WTC11 (cell line): ENCODE results near the gene ACTMAP.
"Not testable (repeated sequence)": the region's sequence is repeated elsewhere in the genome, so short reads cannot be mapped to it uniquely, and the experiment has no call there.

Experiments
- ATF1 ChIP-seq: sonication (generic); formaldehyde crosslinking; IDR thresholded peaks from 2 replicates; pipeline ENCODE4 v1.8.1; 2023; ENCODE audit warnings: mild to moderate bottlenecking, moderate library complexity, missing genetic modification reagents
- CREB1 ChIP-seq: sonication (generic); formaldehyde crosslinking; IDR thresholded peaks from 2 replicates; pipeline ENCODE4 v1.8.0; 2023; ENCODE audit warnings: mild to moderate bottlenecking, missing genetic modification reagents
- CREM ChIP-seq: sonication (generic); formaldehyde crosslinking; IDR thresholded peaks from 2 replicates; pipeline ENCODE4 v1.8.1; 2022; ENCODE audit warnings: mild to moderate bottlenecking, missing genetic modification reagents, moderate library complexity
- ERG ChIP-seq: fragments of 250-450 bp; sonication (Bioruptor Pico); IDR thresholded peaks from 2 replicates; pipeline ENCODE4 v1.8.0; 2021; ENCODE audit warnings: mild to moderate bottlenecking
- GRHL2 ChIP-seq: fragments of 250-450 bp; sonication (Bioruptor Pico); IDR thresholded peaks from 2 replicates; pipeline ENCODE4 v1.8.0; 2022; ENCODE audit warnings: mild to moderate bottlenecking, moderate library complexity; ENCODE audit not compliant: insufficient replicate concordance, severe bottlenecking
- MAX ChIP-seq: sonication (generic); formaldehyde crosslinking; IDR thresholded peaks from 2 replicates; pipeline ENCODE4 v1.8.0; 2022; ENCODE audit warnings: mild to moderate bottlenecking, missing genetic modification reagents
- MYBL2 ChIP-seq: sonication (generic); formaldehyde crosslinking; IDR thresholded peaks from 2 replicates; pipeline ENCODE4 v1.8.1; 2023; ENCODE audit warnings: mild to moderate bottlenecking, moderate library complexity, missing genetic modification reagents
- PRDM15 ChIP-seq: sonication (generic); formaldehyde crosslinking; IDR thresholded peaks from 2 replicates; pipeline ENCODE4 v1.8.0; 2022; ENCODE audit warnings: missing genetic modification reagents
- PRRX2 ChIP-seq: fragments of 250-450 bp; sonication (Bioruptor Pico); IDR thresholded peaks from 2 replicates; pipeline ENCODE4 v1.8.0; 2021; ENCODE audit warnings: mild to moderate bottlenecking
- TEAD1 ChIP-seq: sonication (generic); formaldehyde crosslinking; IDR thresholded peaks from 2 replicates; pipeline ENCODE4 v1.8.0; 2022; ENCODE audit warnings: mild to moderate bottlenecking, missing genetic modification reagents
- TF ChIP-seq, protein P1 (sequence below): fragments of 200-600 bp; IDR thresholded peaks from 2 replicates; pipeline ENCODE4 v1.8.0; 2022; ENCODE audit warnings: antibody characterized with exemption
- TF ChIP-seq, protein P2 (sequence below): sonication (generic); formaldehyde crosslinking; IDR thresholded peaks from 2 replicates; pipeline ENCODE4 v1.8.1; 2023; ENCODE audit warnings: mild to moderate bottlenecking, missing genetic modification reagents
- TF ChIP-seq, protein P3 (sequence below): sonication (generic); formaldehyde crosslinking; IDR thresholded peaks from 2 replicates; pipeline ENCODE4 v1.8.0; 2023; ENCODE audit warnings: missing genetic modification reagents, mild to moderate bottlenecking, borderline replicate concordance
- TF ChIP-seq, protein P4 (sequence below): sonication (generic); formaldehyde crosslinking; conservative IDR thresholded peaks from 2 replicates; pipeline ENCODE4 v1.8.1; 2022; ENCODE audit warnings: mild to moderate bottlenecking, missing genetic modification reagents

DNA sequence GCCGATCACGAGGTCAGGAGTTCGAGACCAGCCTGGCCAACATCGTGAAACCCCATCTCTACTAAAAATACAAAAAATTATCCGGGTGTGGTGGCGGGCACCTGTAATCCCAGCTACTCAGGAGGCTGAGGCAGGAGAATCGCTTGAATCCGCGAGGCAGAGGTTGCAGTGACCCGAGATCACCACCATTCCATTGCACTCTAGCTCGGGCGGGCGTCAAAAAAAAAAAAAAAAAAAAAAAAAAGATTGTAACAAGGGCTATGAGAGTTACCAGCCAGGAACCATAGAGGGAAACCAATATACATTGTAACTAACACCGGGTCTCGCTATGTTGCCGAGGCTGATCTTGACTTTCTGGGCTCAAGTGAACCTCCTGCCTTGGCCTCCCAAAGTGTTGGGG is 18.0 kb downstream of the ACTMAP start:
- not testable (repeated sequence) for TF ChIP-seq GRHL2; TEAD1 (CRISPR knock-in tag); CREB1; PRDM15 (CRISPR knock-in tag); PRRX2 (CRISPR knock-in tag); ATF1 (CRISPR knock-in tag); MYBL2; MAX (CRISPR knock-in tag); CREM (CRISPR knock-in tag); ERG (CRISPR knock-in tag)
- TF ChIP-seq, protein P1, sequence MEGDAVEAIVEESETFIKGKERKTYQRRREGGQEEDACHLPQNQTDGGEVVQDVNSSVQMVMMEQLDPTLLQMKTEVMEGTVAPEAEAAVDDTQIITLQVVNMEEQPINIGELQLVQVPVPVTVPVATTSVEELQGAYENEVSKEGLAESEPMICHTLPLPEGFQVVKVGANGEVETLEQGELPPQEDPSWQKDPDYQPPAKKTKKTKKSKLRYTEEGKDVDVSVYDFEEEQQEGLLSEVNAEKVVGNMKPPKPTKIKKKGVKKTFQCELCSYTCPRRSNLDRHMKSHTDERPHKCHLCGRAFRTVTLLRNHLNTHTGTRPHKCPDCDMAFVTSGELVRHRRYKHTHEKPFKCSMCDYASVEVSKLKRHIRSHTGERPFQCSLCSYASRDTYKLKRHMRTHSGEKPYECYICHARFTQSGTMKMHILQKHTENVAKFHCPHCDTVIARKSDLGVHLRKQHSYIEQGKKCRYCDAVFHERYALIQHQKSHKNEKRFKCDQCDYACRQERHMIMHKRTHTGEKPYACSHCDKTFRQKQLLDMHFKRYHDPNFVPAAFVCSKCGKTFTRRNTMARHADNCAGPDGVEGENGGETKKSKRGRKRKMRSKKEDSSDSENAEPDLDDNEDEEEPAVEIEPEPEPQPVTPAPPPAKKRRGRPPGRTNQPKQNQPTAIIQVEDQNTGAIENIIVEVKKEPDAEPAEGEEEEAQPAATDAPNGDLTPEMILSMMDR, result not testable (repeated sequence)
- TF ChIP-seq, protein P2, sequence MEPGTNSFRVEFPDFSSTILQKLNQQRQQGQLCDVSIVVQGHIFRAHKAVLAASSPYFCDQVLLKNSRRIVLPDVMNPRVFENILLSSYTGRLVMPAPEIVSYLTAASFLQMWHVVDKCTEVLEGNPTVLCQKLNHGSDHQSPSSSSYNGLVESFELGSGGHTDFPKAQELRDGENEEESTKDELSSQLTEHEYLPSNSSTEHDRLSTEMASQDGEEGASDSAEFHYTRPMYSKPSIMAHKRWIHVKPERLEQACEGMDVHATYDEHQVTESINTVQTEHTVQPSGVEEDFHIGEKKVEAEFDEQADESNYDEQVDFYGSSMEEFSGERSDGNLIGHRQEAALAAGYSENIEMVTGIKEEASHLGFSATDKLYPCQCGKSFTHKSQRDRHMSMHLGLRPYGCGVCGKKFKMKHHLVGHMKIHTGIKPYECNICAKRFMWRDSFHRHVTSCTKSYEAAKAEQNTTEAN (CRISPR knock-in tag), result not testable (repeated sequence)
- TF ChIP-seq, protein P3, sequence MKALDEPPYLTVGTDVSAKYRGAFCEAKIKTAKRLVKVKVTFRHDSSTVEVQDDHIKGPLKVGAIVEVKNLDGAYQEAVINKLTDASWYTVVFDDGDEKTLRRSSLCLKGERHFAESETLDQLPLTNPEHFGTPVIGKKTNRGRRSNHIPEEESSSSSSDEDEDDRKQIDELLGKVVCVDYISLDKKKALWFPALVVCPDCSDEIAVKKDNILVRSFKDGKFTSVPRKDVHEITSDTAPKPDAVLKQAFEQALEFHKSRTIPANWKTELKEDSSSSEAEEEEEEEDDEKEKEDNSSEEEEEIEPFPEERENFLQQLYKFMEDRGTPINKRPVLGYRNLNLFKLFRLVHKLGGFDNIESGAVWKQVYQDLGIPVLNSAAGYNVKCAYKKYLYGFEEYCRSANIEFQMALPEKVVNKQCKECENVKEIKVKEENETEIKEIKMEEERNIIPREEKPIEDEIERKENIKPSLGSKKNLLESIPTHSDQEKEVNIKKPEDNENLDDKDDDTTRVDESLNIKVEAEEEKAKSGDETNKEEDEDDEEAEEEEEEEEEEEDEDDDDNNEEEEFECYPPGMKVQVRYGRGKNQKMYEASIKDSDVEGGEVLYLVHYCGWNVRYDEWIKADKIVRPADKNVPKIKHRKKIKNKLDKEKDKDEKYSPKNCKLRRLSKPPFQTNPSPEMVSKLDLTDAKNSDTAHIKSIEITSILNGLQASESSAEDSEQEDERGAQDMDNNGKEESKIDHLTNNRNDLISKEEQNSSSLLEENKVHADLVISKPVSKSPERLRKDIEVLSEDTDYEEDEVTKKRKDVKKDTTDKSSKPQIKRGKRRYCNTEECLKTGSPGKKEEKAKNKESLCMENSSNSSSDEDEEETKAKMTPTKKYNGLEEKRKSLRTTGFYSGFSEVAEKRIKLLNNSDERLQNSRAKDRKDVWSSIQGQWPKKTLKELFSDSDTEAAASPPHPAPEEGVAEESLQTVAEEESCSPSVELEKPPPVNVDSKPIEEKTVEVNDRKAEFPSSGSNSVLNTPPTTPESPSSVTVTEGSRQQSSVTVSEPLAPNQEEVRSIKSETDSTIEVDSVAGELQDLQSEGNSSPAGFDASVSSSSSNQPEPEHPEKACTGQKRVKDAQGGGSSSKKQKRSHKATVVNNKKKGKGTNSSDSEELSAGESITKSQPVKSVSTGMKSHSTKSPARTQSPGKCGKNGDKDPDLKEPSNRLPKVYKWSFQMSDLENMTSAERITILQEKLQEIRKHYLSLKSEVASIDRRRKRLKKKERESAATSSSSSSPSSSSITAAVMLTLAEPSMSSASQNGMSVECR, result not testable (repeated sequence)
- TF ChIP-seq, protein P4, sequence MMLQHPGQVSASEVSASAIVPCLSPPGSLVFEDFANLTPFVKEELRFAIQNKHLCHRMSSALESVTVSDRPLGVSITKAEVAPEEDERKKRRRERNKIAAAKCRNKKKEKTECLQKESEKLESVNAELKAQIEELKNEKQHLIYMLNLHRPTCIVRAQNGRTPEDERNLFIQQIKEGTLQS (CRISPR knock-in tag), result not testable (repeated sequence)
